Measurements from ENCODE around the gene ATXN1. TPM values are rescaled to one million over a fixed set of nuclear protein-coding genes. Genes with fewer than 3 reads are reported as not detected.
A peak's percentile ranks its signal among the peaks of the same experiment; 100 is the strongest.

Gene ATXN1
- total RNA-seq, 1 donor from 2014 or later = 70.0 TPM

- no peak overlapping the region for H3K27ac Mint-ChIP-seq
- H3K27me3 Mint-ChIP-seq = no peaks in the 10 kb centered on the region
- peaks cover 22% of the 10 kb centered on the region for H3K4me1 Mint-ChIP-seq
- peaks cover 23% of the 10 kb centered on the region for H3K36me3 Mint-ChIP-seq (ENCODE audit: low read depth)
- H3K9me3 Mint-ChIP-seq = no peaks in the 10 kb centered on the region
- H3K4me3 Mint-ChIP-seq = no peak overlapping the region
- no peak for DNase-seq
- intact Hi-C loops (cut with micrococcal nuclease) = no loop called here
Measured at GRCh38 chr6:16446273-16446672, 315.0 kb downstream of the ATXN1 start.

GRCh38 chr6:16442031-16442430, 319.2 kb downstream of the ATXN1 start:
- Mint-ChIP-seq H3K4me3 (no peak overlapping the region), H3K27me3 (no peaks in the 10 kb centered on the region), H3K36me3 (ENCODE audit: low read depth) (peaks cover 26% of the 10 kb centered on the region), H3K4me1 (peaks cover 45% of the 10 kb centered on the region), H3K27ac (peak overlapping the region; percentile 3), H3K9me3 (no peaks in the 10 kb centered on the region)
- intact Hi-C loops (cut with micrococcal nuclease) = loop anchor here (5.0 kb wide), 1 partner anchor 70 kb away; no protein-coding TSS in a partner anchor
- no peak for DNase-seq

GRCh38 chr6:16441262-16441661, 320.0 kb downstream of the ATXN1 start:
- Mint-ChIP-seq H3K36me3 (ENCODE audit: low read depth) (peaks cover 32% of the 10 kb centered on the region), H3K27ac (peak overlapping the region; percentile 77), H3K4me3 (peak overlapping the region; percentile 42), H3K27me3 (no peaks in the 10 kb centered on the region), H3K4me1 (peaks cover 51% of the 10 kb centered on the region), H3K9me3 (no peaks in the 10 kb centered on the region)
- intact Hi-C loops (cut with micrococcal nuclease) = loop anchor here (2.0 to 5.0 kb wide), 2 partner anchors 34 to 71 kb away; no protein-coding TSS in a partner anchor
- DNase-seq = no peak

- Mint-ChIP-seq H3K4me3 (peak overlapping the region; percentile 42), H3K36me3 (ENCODE audit: low read depth) (peaks cover 30% of the 10 kb centered on the region), H3K4me1 (peaks cover 49% of the 10 kb centered on the region), H3K9me3 (no peaks in the 10 kb centered on the region), H3K27me3 (no peaks in the 10 kb centered on the region), H3K27ac (peak overlapping the region; percentile 77)
- DNase-seq = peak; percentile 84
- intact Hi-C loops (cut with micrococcal nuclease) = loop anchor here (1.0 to 5.0 kb wide), 3 partner anchors 34 to 72 kb away; no protein-coding TSS in a partner anchor
Measured at GRCh38 chr6:16440636-16441212, 320.5 kb downstream of the ATXN1 start.

GRCh38 chr6:16438718-16439591, 322.3 kb downstream of the ATXN1 start:
- Mint-ChIP-seq H3K36me3 (ENCODE audit: low read depth) (peaks cover 35% of the 10 kb centered on the region), H3K9me3 (peaks cover 8% of the 10 kb centered on the region), H3K27ac (peak overlapping the region; percentile 52), H3K4me1 (peaks cover 57% of the 10 kb centered on the region), H3K4me3 (no peak overlapping the region), H3K27me3 (no peaks in the 10 kb centered on the region)
- intact Hi-C loops (cut with micrococcal nuclease) = no loop called here
- no peak for DNase-seq

- Mint-ChIP-seq H3K9me3 (peaks cover 8% of the 10 kb centered on the region), H3K4me3 (peak overlapping the region; percentile 76), H3K27me3 (no peaks in the 10 kb centered on the region), H3K27ac (peak overlapping the region; percentile 82), H3K36me3 (ENCODE audit: low read depth) (peaks cover 36% of the 10 kb centered on the region), H3K4me1 (peaks cover 56% of the 10 kb centered on the region)
- peak; percentile 67 for DNase-seq
- intact Hi-C loops (cut with micrococcal nuclease) = loop anchor here (1.0 kb wide), 1 partner anchor 17 kb away; no protein-coding TSS in a partner anchor
Measured at GRCh38 chr6:16437984-16438383, 323.3 kb downstream of the ATXN1 start.

DNA sequence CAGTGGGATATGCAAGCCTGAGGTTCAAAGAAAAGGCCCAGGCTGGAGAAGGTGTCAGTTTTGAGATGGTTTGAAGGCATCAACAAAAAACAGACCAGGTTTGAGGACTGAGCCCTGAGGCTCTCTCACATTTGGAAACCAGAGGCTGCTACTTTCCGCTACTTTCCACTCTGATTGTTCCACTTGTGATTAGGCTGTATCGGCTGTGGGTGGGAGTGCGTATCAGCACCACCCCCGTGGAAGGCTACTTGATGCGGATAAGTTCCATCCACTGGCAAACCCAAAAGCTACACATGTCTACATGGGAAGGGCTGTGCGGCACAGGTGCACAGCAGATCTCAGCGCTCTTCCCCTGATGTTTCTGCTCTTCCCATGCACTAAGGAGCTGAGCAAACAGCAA, 324.2 kb downstream of the ATXN1 start:
- Mint-ChIP-seq H3K4me3 (peak overlapping the region; percentile 76), H3K27me3 (no peaks in the 10 kb centered on the region), H3K4me1 (peaks cover 56% of the 10 kb centered on the region), H3K36me3 (ENCODE audit: low read depth) (peaks cover 32% of the 10 kb centered on the region), H3K9me3 (peaks cover 8% of the 10 kb centered on the region), H3K27ac (peak overlapping the region; percentile 82)
- intact Hi-C loops (cut with micrococcal nuclease) = loop anchor here (1.0 kb wide), 1 partner anchor 16 kb away; no protein-coding TSS in a partner anchor
- DNase-seq = peak; percentile 66

- peak overlapping the region; percentile 82 for H3K27ac Mint-ChIP-seq
- H3K27me3 Mint-ChIP-seq = no peaks in the 10 kb centered on the region
- peak; percentile 79 for DNase-seq
- peaks cover 8% of the 10 kb centered on the region for H3K9me3 Mint-ChIP-seq
- intact Hi-C loops (cut with micrococcal nuclease) = no loop called here
- H3K4me1 Mint-ChIP-seq = peaks cover 57% of the 10 kb centered on the region
- peaks cover 33% of the 10 kb centered on the region for H3K36me3 Mint-ChIP-seq (ENCODE audit: low read depth)
- H3K4me3 Mint-ChIP-seq = peak overlapping the region; percentile 76
Measured at GRCh38 chr6:16436550-16436949, 324.7 kb downstream of the ATXN1 start.

DNA sequence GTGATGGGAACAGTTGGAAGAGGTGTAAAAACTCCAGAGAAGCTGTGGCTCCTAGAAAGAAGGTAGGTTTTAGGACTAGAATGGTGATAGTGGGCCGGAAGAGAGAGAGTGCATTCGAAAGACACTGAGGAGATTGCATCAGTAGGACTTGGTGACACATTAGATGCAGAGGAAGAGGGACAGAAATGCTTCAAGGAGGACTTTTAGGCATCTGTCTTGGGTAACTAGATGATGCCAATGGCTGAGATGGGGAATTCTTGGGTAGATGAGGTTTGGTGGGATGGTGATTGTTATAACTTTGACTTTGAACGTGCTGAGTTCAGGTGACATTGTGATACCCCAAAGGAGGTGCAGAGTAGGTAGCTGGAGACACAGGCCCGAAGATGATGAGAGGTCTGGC, 326.4 kb downstream of the ATXN1 start:
- Mint-ChIP-seq H3K4me1 (peaks cover 50% of the 10 kb centered on the region), H3K27ac (peak overlapping the region; percentile 51), H3K4me3 (no peak overlapping the region), H3K27me3 (no peaks in the 10 kb centered on the region), H3K36me3 (ENCODE audit: low read depth) (peaks cover 37% of the 10 kb centered on the region), H3K9me3 (peaks cover 8% of the 10 kb centered on the region)
- DNase-seq = peak; percentile 57
- intact Hi-C loops (cut with micrococcal nuclease) = no loop called here

- H3K4me1 Mint-ChIP-seq = peaks cover 47% of the 10 kb centered on the region
- no peaks in the 10 kb centered on the region for H3K27me3 Mint-ChIP-seq
- H3K9me3 Mint-ChIP-seq = peaks cover 8% of the 10 kb centered on the region
- H3K36me3 Mint-ChIP-seq (ENCODE audit: low read depth) = peaks cover 41% of the 10 kb centered on the region
- DNase-seq = no peak
- intact Hi-C loops (cut with micrococcal nuclease) = no loop called here
- H3K27ac Mint-ChIP-seq = peak overlapping the region; percentile 6
- no peak overlapping the region for H3K4me3 Mint-ChIP-seq
Measured at GRCh38 chr6:16433338-16433890, 327.8 kb downstream of the ATXN1 start.

DNA sequence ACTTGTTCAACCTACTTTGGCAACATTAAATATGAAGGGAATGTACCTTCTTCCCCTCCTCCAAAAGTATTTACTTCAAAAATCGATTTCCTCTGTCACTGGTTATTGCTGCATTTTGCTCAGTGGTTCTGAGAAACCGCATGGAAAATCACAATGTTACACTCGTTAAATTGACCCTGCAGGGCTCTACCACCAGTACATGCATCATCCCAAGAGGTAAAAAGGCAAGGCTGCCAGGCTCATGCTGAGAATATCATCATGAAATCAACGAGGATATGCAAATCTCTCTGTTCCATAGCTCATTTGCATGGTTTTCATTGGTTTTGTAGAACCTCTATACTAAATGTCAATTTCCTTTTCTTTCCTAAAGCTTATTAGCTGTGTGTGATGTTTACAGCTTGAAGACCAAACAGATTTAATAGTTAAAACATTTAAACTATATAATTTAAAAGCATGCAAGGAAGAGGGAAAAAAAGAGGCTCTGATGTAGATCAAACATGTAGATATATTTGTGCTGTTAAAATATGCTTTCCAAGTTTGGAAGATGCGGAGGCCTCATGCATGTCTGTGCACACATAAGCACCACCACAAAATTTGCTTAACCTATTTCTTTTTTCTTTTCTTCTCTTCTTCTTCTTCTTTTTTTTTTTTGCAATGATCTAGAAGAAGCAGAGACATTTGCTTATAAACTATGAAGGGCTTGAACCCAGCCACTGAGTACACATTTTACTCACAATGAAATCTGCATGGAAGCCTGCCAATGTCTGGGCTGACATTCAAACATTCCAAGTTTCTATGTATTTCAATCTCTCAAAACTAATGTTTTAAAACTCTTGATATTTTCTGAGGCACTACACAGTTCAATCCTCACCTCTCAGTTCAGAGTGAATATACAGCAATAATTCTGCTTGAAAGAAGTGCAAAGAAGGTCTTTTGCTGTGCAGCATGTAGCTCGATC, 328.9 kb downstream of the ATXN1 start:
- no peak for DNase-seq
- H3K27me3 Mint-ChIP-seq = no peaks in the 10 kb centered on the region
- peaks cover 41% of the 10 kb centered on the region for H3K36me3 Mint-ChIP-seq (ENCODE audit: low read depth)
- peaks cover 8% of the 10 kb centered on the region for H3K9me3 Mint-ChIP-seq
- H3K4me1 Mint-ChIP-seq = peaks cover 39% of the 10 kb centered on the region
- intact Hi-C loops (cut with micrococcal nuclease) = no loop called here
- peak overlapping the region; percentile 35 for H3K27ac Mint-ChIP-seq
- H3K4me3 Mint-ChIP-seq = no peak overlapping the region

DNA sequence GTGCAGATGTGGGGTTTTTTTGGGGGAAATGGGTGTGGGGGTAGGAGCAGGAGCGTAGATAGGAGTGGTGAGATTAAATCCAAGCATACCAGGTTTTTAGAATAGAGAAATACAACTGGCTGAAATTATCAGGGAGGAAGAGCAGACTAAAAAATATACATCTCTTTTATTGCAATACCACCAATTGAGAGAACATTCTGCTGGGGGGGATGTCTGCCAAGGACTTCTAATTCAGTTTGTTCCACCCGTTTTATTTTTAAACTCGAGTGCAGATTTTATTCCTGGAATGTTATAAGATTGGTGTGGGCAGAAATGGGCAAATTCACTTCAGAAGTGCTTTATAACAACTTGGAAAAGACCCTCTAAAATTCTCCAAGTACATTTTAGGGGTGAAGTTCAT, 330.2 kb downstream of the ATXN1 start:
- H3K4me1 Mint-ChIP-seq = peaks cover 32% of the 10 kb centered on the region
- peaks cover 36% of the 10 kb centered on the region for H3K36me3 Mint-ChIP-seq (ENCODE audit: low read depth)
- H3K27me3 Mint-ChIP-seq = no peaks in the 10 kb centered on the region
- no peak overlapping the region for H3K4me3 Mint-ChIP-seq
- intact Hi-C loops (cut with micrococcal nuclease) = no loop called here
- DNase-seq = no peak
- H3K9me3 Mint-ChIP-seq = peaks cover 8% of the 10 kb centered on the region
- no peak overlapping the region for H3K27ac Mint-ChIP-seq
